Measurements from ENCODE around the gene ADH1C.

The ADH1C gene

DNA sequence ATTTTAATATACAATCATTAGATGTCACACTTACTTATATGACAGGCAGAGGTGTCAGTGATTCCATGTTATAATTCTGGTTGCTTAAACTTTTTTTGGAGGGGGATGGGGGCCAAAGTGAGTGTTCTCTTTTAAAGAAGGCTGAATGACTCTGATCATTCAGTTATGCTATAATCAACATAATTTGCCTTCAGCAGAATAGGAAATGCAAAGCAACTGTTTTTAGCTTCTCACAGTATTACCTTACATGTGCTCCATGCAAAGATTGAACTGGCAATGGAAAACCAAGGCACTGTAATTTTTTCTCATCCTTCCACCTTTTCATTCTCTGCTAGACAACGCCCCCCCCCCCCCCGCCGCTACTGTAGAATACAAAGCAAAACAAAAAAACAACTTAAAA, 13.4 kb downstream of the ADH1C start:
- Histone ChIP-seq H3K14ac (ENCODE audit: low read length) (no peak overlapping the region), H2BK5ac (ENCODE audit: low read length) (no peak overlapping the region), H2AFZ (ENCODE audit: low read length) (no peak overlapping the region), H2BK15ac (ENCODE audit: low read length) (no peak overlapping the region), H3K27ac (replicated peaks; ENCODE audit: low read length) (no peak overlapping the region), H3K4me1 (ENCODE audit: control insufficient read depth in 2 of 2, insufficient read depth in 1 of 2, low read depth in 1 of 2, low read length in 2 of 2) (no peaks in the 10 kb centered on the region), H3K4me2 (ENCODE audit: insufficient read depth, low read length, poor library complexity, severe bottlenecking) (no peak overlapping the region), H3K79me1 (ENCODE audit: low read depth, low read length) (no peaks in the 10 kb centered on the region), H3K4me3 (ENCODE audit: low read length in 2 of 2) (no peak overlapping the region), H2BK12ac (ENCODE audit: low read length) (no peak overlapping the region), H3K9ac (ENCODE audit: low read depth, low read length, poor library complexity) (no peak overlapping the region), H3K23ac (ENCODE audit: low read depth, low read length, poor library complexity) (no peak overlapping the region), H3K18ac (ENCODE audit: low read length) (no peak overlapping the region), H3K9me3 (replicated peaks in 1 of 2; ENCODE audit: control insufficient read depth in 2 of 2, insufficient read depth in 1 of 2, low read depth in 1 of 2, low read length in 2 of 2) (no peaks in the 10 kb centered on the region), H3K27me3 (ENCODE audit: control insufficient read depth in 3 of 3, insufficient read depth in 3 of 3, low read depth in 1 of 3, low read length in 3 of 3) (no peaks in the 10 kb centered on the region), H4K8ac (ENCODE audit: low read depth, low read length) (no peak overlapping the region), H2AK5ac (ENCODE audit: low read depth, low read length) (no peak overlapping the region), H3K36me3 (replicated peaks in 1 of 2; ENCODE audit: control insufficient read depth in 2 of 2, insufficient read depth in 2 of 2, low read length in 2 of 2) (no peaks in the 10 kb centered on the region), H4K91ac (ENCODE audit: low read depth, low read length, poor library complexity) (no peak overlapping the region), H3K4ac (ENCODE audit: low read length) (no peak overlapping the region), H2BK120ac (ENCODE audit: low read depth, low read length) (no peak overlapping the region)
- DNase-seq (ENCODE audit: low spot score) = no peak
- WGBS, 2 donors (ENCODE audit: extremely low coverage in 2 of 2, insufficient read length in 2 of 2, insufficient replicate concordance in 1 of 2) = no CpG with 5 or more reads among the region's 3 CpGs

DNA sequence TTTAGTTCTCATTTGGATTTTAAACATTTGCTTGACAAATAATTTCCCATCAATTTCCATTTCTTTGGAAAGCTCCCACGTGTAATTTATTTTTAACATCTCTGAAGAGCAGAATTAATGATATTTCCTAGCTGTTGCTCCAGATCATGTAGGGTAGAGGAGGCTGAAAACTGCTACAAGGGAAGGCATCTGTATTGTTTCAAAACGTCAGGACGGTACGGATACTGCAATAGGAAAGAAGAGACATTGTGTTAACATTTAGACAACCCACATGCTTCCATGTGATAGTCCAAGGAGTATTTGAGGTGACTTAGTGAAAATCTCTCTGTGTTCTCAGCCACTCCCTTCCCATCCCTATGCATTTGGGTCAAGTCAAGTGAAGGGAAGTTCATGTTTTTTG, 16.0 kb downstream of the ADH1C start:
- Histone ChIP-seq H2BK5ac (ENCODE audit: low read length) (no peak overlapping the region), H3K14ac (ENCODE audit: low read length) (no peak overlapping the region), H2AFZ (ENCODE audit: low read length) (no peak overlapping the region), H3K79me1 (ENCODE audit: low read depth, low read length) (no peaks in the 10 kb centered on the region), H2BK120ac (ENCODE audit: low read depth, low read length) (no peak overlapping the region), H3K4me2 (ENCODE audit: insufficient read depth, low read length, poor library complexity, severe bottlenecking) (no peak overlapping the region), H3K27ac (replicated peaks; ENCODE audit: low read length) (no peak overlapping the region), H3K27me3 (ENCODE audit: control insufficient read depth in 3 of 3, insufficient read depth in 3 of 3, low read depth in 1 of 3, low read length in 3 of 3) (no peaks in the 10 kb centered on the region), H2BK12ac (ENCODE audit: low read length) (no peak overlapping the region), H4K8ac (ENCODE audit: low read depth, low read length) (no peak overlapping the region), H2BK15ac (ENCODE audit: low read length) (no peak overlapping the region), H3K23ac (ENCODE audit: low read depth, low read length, poor library complexity) (no peak overlapping the region), H4K91ac (ENCODE audit: low read depth, low read length, poor library complexity) (no peak overlapping the region), H3K4me3 (ENCODE audit: low read length in 2 of 2) (no peak overlapping the region), H3K4ac (ENCODE audit: low read length) (no peak overlapping the region), H3K9me3 (replicated peaks in 1 of 2; ENCODE audit: control insufficient read depth in 2 of 2, insufficient read depth in 1 of 2, low read depth in 1 of 2, low read length in 2 of 2) (no peaks in the 10 kb centered on the region), H3K4me1 (ENCODE audit: control insufficient read depth in 2 of 2, insufficient read depth in 1 of 2, low read depth in 1 of 2, low read length in 2 of 2) (no peaks in the 10 kb centered on the region), H3K36me3 (replicated peaks in 1 of 2; ENCODE audit: control insufficient read depth in 2 of 2, insufficient read depth in 2 of 2, low read length in 2 of 2) (no peaks in the 10 kb centered on the region), H3K9ac (ENCODE audit: low read depth, low read length, poor library complexity) (no peak overlapping the region), H3K18ac (ENCODE audit: low read length) (no peak overlapping the region), H2AK5ac (ENCODE audit: low read depth, low read length) (no peak overlapping the region)
- WGBS, 2 donors (ENCODE audit: extremely low coverage in 2 of 2, insufficient read length in 2 of 2, insufficient replicate concordance in 1 of 2) = no CpG with 5 or more reads among the region's 4 CpGs
- no peak for DNase-seq (ENCODE audit: low spot score)

DNA sequence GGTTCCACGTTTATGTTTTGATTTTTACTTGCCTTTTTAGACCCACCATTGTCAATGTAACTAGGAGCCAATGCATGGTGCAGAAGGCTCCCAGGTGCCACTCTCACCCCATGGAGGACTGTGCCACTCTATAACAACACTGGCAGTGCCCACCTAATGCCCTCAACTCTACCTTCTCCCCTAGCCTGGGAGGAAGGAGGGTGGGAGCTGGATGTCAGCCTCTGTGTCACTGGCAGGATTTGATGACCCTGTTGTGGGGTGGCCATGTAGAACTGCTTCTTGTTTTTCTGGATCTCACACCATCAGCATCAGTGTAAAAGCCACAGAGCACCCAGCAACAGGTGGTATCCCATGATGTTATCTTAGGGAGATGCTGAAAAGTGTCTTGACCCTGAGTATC, 17.7 kb downstream of the ADH1C start:
- H2AK5ac ChIP-seq (ENCODE audit: low read depth, low read length) = no peak overlapping the region
- H3K4me1 ChIP-seq (ENCODE audit: control insufficient read depth in 2 of 2, insufficient read depth in 1 of 2, low read depth in 1 of 2, low read length in 2 of 2) = no peaks in the 10 kb centered on the region
- no peak overlapping the region for H4K91ac ChIP-seq (ENCODE audit: low read depth, low read length, poor library complexity)
- no peak overlapping the region for H3K23ac ChIP-seq (ENCODE audit: low read depth, low read length, poor library complexity)
- no peaks in the 10 kb centered on the region for H3K27me3 ChIP-seq (ENCODE audit: control insufficient read depth in 3 of 3, insufficient read depth in 3 of 3, low read depth in 1 of 3, low read length in 3 of 3)
- no peak overlapping the region for H2BK120ac ChIP-seq (ENCODE audit: low read depth, low read length)
- H3K18ac ChIP-seq (ENCODE audit: low read length) = no peak overlapping the region
- H3K27ac ChIP-seq (replicated peaks; ENCODE audit: low read length) = no peak overlapping the region
- WGBS, 2 donors (ENCODE audit: extremely low coverage in 2 of 2, insufficient read length in 2 of 2, insufficient replicate concordance in 1 of 2) = no CpG with 5 or more reads among the region's 1 CpG
- DNase-seq (ENCODE audit: low spot score) = no peak
- H3K79me1 ChIP-seq (ENCODE audit: low read depth, low read length) = no peaks in the 10 kb centered on the region
- H2BK12ac ChIP-seq (ENCODE audit: low read length) = no peak overlapping the region
- H3K9me3 ChIP-seq (replicated peaks in 1 of 2; ENCODE audit: control insufficient read depth in 2 of 2, insufficient read depth in 1 of 2, low read depth in 1 of 2, low read length in 2 of 2) = no peaks in the 10 kb centered on the region
- H3K14ac ChIP-seq (ENCODE audit: low read length) = no peak overlapping the region
- no peak overlapping the region for H4K8ac ChIP-seq (ENCODE audit: low read depth, low read length)
- H3K9ac ChIP-seq (ENCODE audit: low read depth, low read length, poor library complexity) = no peak overlapping the region
- no peak overlapping the region for H2BK15ac ChIP-seq (ENCODE audit: low read length)
- H3K36me3 ChIP-seq (replicated peaks in 1 of 2; ENCODE audit: control insufficient read depth in 2 of 2, insufficient read depth in 2 of 2, low read length in 2 of 2) = no peaks in the 10 kb centered on the region
- H3K4me3 ChIP-seq (ENCODE audit: low read length in 2 of 2) = no peak overlapping the region
- H2BK5ac ChIP-seq (ENCODE audit: low read length) = no peak overlapping the region
- H3K4me2 ChIP-seq (ENCODE audit: insufficient read depth, low read length, poor library complexity, severe bottlenecking) = no peak overlapping the region
- peak overlapping the region; percentile 59 for H3K4ac ChIP-seq (ENCODE audit: low read length)
- no peak overlapping the region for H2AFZ ChIP-seq (ENCODE audit: low read length)

DNA sequence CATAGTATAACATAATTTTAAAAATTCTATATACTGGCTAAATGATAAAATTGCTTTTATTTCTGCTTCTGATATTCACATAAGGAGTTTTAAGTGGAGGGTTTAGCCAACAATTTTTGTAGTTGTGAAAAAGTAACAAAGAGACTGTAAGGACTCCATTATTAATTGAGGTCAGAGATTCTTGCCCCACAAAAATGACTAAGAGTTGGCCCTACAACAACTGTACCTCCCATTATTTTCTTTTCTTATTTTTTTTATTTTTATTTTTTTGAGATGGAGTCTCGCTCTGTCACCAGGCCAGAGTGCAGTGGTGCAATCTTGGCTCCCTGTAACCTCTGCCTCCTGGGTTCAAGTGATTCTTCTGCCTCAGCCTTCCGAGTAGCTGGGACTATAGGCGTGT, 21.9 kb downstream of the ADH1C start:
- Histone ChIP-seq H2BK5ac (ENCODE audit: low read length) (no peak overlapping the region), H3K27me3 (ENCODE audit: control insufficient read depth in 3 of 3, insufficient read depth in 3 of 3, low read depth in 1 of 3, low read length in 3 of 3) (no peaks in the 10 kb centered on the region), H3K9me3 (replicated peaks in 1 of 2; ENCODE audit: control insufficient read depth in 2 of 2, insufficient read depth in 1 of 2, low read depth in 1 of 2, low read length in 2 of 2) (no peaks in the 10 kb centered on the region), H4K8ac (ENCODE audit: low read depth, low read length) (no peak overlapping the region), H2AFZ (ENCODE audit: low read length) (no peak overlapping the region), H3K27ac (replicated peaks; ENCODE audit: low read length) (no peak overlapping the region), H2AK5ac (ENCODE audit: low read depth, low read length) (no peak overlapping the region), H2BK12ac (ENCODE audit: low read length) (no peak overlapping the region), H4K91ac (ENCODE audit: low read depth, low read length, poor library complexity) (no peak overlapping the region), H2BK120ac (ENCODE audit: low read depth, low read length) (no peak overlapping the region), H2BK15ac (ENCODE audit: low read length) (no peak overlapping the region), H3K4ac (ENCODE audit: low read length) (no peak overlapping the region), H3K18ac (ENCODE audit: low read length) (no peak overlapping the region), H3K4me1 (ENCODE audit: control insufficient read depth in 2 of 2, insufficient read depth in 1 of 2, low read depth in 1 of 2, low read length in 2 of 2) (no peaks in the 10 kb centered on the region), H3K14ac (ENCODE audit: low read length) (no peak overlapping the region), H3K9ac (ENCODE audit: low read depth, low read length, poor library complexity) (no peak overlapping the region), H3K36me3 (replicated peaks in 1 of 2; ENCODE audit: control insufficient read depth in 2 of 2, insufficient read depth in 2 of 2, low read length in 2 of 2) (no peaks in the 10 kb centered on the region), H3K4me3 (ENCODE audit: low read length in 2 of 2) (no peak overlapping the region), H3K23ac (ENCODE audit: low read depth, low read length, poor library complexity) (no peak overlapping the region), H3K4me2 (ENCODE audit: insufficient read depth, low read length, poor library complexity, severe bottlenecking) (no peak overlapping the region), H3K79me1 (ENCODE audit: low read depth, low read length) (no peaks in the 10 kb centered on the region)
- no peak for DNase-seq (ENCODE audit: low spot score)
- no CpG with 5 or more reads among the region's 3 CpGs for WGBS, 2 donors (ENCODE audit: extremely low coverage in 2 of 2, insufficient read length in 2 of 2, insufficient replicate concordance in 1 of 2)

Measured in neuronal stem cell (in vitro differentiated cells).